Neural progenitor cell (in vitro differentiated cells): ENCODE data around the gene ASB10.

ENCODE experiments used
- CTCF ChIP-seq: fragments of 200-600 bp; sonication (generic); IDR thresholded peaks from 2 replicates; pipeline ENCODE4 v1.5.1; 2017; ENCODE audit warnings: antibody characterized with exemption, mild to moderate bottlenecking
- EZH2 ChIP-seq: fragments of 200-600 bp; sonication (generic); IDR thresholded peaks from 2 replicates; pipeline ENCODE4 v1.6.1; 2017; ENCODE audit warnings: antibody characterized with exemption, mild to moderate bottlenecking, moderate library complexity
- EZH2phosphoT487 ChIP-seq: fragments of 200-600 bp; sonication (generic); IDR thresholded peaks from 2 replicates; pipeline ENCODE4 v1.6.1; 2017; ENCODE audit warnings: antibody characterized with exemption

- TF ChIP-seq CTCF, result no peak
- no peak for TF ChIP-seq EZH2phosphoT487
- TF ChIP-seq EZH2, result no peak
Measured at GRCh38 chr7:151177310-151177709, 9.7 kb downstream of the ASB10 start.
